Adrenal gland (tissue), 12 donors: ENCODE data around the gene CDK2AP2. TPM values are rescaled to one million over a fixed set of nuclear protein-coding genes. Genes with fewer than 3 reads are reported as not detected.

Source experiments
- DNase-seq, 7 donors: peaks; one replicate each; pipeline ENCODE4 v3.0.0-alpha.2; 2019 to 2020
- H3K27ac ChIP-seq, 5 donors: fragments of 200-600 bp; sonication (generic) in 4 of 5; 1 replicate in 3 of 5; 2 replicates in 2 of 5; pipeline versions ENCODE4 v1.5.1 to v1.8.0; 2016 to 2020; ENCODE audit warnings: mild to moderate bottlenecking in 1 of 5
- H3K27me3 ChIP-seq: fragments of 200-600 bp; 2 replicates; pipeline ENCODE4 v1.8.0; 2021
- H3K36me3 ChIP-seq, 2 donors: fragments of 200-600 bp; replicated peaks in 1 of 2; 1 replicate in 1 of 2; 2 replicates in 1 of 2; pipeline versions ENCODE4 v1.5.1 to v1.8.0; 2018 to 2022
- H3K4me1 ChIP-seq, 2 donors: fragments of 200-600 bp; replicated peaks in 1 of 2; 1 replicate in 1 of 2; 2 replicates in 1 of 2; pipeline versions ENCODE4 v1.5.1 to v1.8.0; 2018 to 2021
- H3K4me3 ChIP-seq, 4 donors: fragments of 200-600 bp; sonication (generic) in 3 of 4; one replicate each; pipeline ENCODE4 v1.5.1; 2016 to 2018
- H3K9me3 ChIP-seq, 3 donors: fragments of 200-600 bp; sonication (generic) in 1 of 3; replicated peaks in 1 of 3; 1 replicate in 2 of 3; 2 replicates in 1 of 3; pipeline versions ENCODE4 v1.5.1 to v1.8.0; 2016 to 2021
- POLR2A ChIP-seq, 2 donors: fragments of 450-650 bp; IDR thresholded peaks; one replicate each; pipeline ENCODE4 v1.6.1; 2017; ENCODE audit warnings: antibody characterized with exemption in 2 of 2, mild to moderate bottlenecking in 2 of 2, moderate library complexity in 1 of 2
- WGBS, 4 donors: extraction: QIAGEN DNeasy Blood & Tissue Kit in 2 of 4; methylation state at CpG; one replicate each; pipeline versions ENCODE4 v1.1.5 to v1.1.7; 2013 to 2017; 5-methylcytosine and 5-hydroxymethylcytosine counted together
- intact Hi-C, 2 donors: fragments of 100-400 bp; cut with DNase I; formaldehyde crosslinking; loops; one replicate each; pipeline versions ENCODE4 v1.14.1 to v1.15.0; 2022 to 2023
- polyA plus RNA-seq, 3 donors: library from polyadenylated mRNA; stranded (reverse); fragments of 200-250 nt in 2 of 3; fragments of 350-450 nt in 1 of 3; fragmentation: Illumina TruSeq in 1 of 3; extraction: RNeasy Lipid Tissue Mini Kit (QIAGEN cat#74804) in 1 of 3; gene quantifications; one replicate each; pipeline ENCODE4 v1.2.3, GENCODE V29; 2013 to 2014
- total RNA-seq, 9 donors: library from RNA; depleted of rRNA in 4 of 9; stranded (reverse); fragments of >200 nt in 4 of 9; fragments of 120-200 nt in 1 of 9; fragmentation: NEBNext Ultra II Directional in 1 of 9; extraction: Animal tissue kit (Norgen Biotek cat#: 25700) in 1 of 9; gene quantifications; one replicate each; pipeline versions ENCODE4 v1.1.0 to v1.2.4, GENCODE V29; 2013 to 2023
- TF ChIP-seq, protein P1 (sequence below), 6 experiments: fragments of 450-650 bp in 4 of 6; fragments of 200-600 bp in 2 of 6; sonication (generic) in 1 of 6; IDR thresholded peaks; 1 replicate in 5 of 6; 2 replicates in 1 of 6; pipeline versions ENCODE4 v1.5.1 to v1.8.0; 2016 to 2021; ENCODE audit warnings: antibody characterized with exemption in 6 of 6, mild to moderate bottlenecking in 2 of 6, moderate library complexity in 1 of 6
- donor health status: healthy with polysubstance abuse.
- donor health status: Bipolar disorder and iron deficiency.
- donor health status: DM: yes; HTN: yes; CAD: no.
- donor health status: DM: no; HTN: no; CAD: no.
- donor health status: DM: no; HTN: no; CAD: no.
- donor health status: DM: yes; HTN: yes; CAD: no.

Gene CDK2AP2
- total and polyA plus RNA-seq, 12 donors, result 34.0 to 218 (median 58.8) TPM

DNA sequence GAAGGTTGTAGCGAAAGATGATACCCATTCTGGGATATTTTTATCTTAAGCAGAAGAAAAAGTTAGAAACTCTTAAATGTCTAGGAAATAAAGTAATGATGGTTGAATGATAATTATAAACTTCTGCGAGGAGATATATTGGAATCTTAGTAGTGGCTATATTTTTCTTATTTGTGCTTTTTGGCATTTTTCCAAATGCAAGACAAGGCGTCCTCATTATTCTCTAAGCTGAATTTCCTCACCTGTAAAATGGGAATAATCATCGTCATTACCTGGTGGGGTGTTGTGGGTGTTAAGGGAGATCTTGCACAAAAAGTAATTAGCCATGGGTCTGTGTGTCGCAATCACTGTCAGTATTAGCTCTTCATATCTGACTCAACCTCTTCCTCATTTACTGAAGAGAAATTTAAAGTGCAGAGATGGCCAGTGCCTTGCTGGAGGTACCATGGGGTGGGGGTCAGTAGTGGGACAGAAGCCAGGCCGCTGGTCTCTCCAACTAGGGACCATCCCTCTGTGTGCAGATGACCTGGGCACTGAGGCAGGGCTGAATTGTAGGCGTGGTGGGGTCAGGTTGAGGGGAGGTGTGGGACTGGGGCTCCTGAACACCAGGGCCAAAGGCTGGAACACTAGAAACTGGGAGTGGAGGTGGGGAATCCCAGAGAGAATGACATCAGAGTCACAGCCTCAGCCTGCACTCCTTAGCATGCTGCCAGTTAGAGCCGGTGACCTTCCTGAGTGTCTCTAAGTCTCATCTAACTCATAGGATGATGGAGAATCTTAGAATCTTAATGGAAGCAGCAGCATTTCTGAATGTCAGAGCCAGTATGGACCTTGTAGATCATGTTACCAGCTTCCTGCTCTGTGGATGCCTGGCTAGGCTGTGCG lies 6.9 kb downstream of the CDK2AP2 start:
- Histone ChIP-seq H3K4me3 (no peak overlapping the region), H3K27ac (no peak overlapping the region), H3K9me3 (no peaks in the 10 kb centered on the region), H3K4me1 (peaks cover 15 to 23% of the 10 kb centered on the region in 2 donors), H3K36me3 (peaks cover 0 to 13% of the 10 kb centered on the region in 2 donors), H3K27me3 (no peaks in the 10 kb centered on the region)
- DNase-seq, result no peak
- 91 to 94% (median 92%) methylated on average over 8 to 9 of the region's 9 CpGs for WGBS, 4 donors
- intact Hi-C loops, result loop anchor here in 1 of 2 donors (5.0 kb wide), 1 partner anchor 104 kb away; no protein-coding TSS in a partner anchor
- TF ChIP-seq, protein P1, sequence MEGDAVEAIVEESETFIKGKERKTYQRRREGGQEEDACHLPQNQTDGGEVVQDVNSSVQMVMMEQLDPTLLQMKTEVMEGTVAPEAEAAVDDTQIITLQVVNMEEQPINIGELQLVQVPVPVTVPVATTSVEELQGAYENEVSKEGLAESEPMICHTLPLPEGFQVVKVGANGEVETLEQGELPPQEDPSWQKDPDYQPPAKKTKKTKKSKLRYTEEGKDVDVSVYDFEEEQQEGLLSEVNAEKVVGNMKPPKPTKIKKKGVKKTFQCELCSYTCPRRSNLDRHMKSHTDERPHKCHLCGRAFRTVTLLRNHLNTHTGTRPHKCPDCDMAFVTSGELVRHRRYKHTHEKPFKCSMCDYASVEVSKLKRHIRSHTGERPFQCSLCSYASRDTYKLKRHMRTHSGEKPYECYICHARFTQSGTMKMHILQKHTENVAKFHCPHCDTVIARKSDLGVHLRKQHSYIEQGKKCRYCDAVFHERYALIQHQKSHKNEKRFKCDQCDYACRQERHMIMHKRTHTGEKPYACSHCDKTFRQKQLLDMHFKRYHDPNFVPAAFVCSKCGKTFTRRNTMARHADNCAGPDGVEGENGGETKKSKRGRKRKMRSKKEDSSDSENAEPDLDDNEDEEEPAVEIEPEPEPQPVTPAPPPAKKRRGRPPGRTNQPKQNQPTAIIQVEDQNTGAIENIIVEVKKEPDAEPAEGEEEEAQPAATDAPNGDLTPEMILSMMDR (IDR thresholded peaks at IDR 0.05), result no peak
- TF ChIP-seq POLR2A (IDR thresholded peaks at IDR 0.05), result no peak

DNA sequence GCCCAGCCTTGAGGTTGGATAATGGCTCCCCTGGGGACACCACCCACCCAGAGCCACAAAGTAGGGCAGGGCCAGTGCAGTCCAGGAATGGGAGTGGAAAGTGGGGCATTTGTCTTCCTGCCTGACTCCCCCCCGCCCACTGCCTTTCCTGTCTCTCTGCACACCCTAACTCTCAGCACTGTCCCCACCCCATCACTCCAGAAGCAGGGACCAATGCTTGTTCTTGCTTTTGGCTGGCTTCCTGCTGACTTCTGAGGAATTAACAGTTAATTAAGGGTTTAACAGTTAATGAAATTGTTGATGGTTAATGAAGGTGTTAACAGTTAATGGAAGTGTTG lies 7.5 kb downstream of the CDK2AP2 start:
- Histone ChIP-seq H3K4me1 (peaks cover 9 to 17% of the 10 kb centered on the region in 2 donors), H3K27ac (no peak overlapping the region), H3K9me3 (no peaks in the 10 kb centered on the region), H3K27me3 (no peaks in the 10 kb centered on the region), H3K36me3 (peaks cover 0 to 17% of the 10 kb centered on the region in 2 donors), H3K4me3 (no peak overlapping the region)
- intact Hi-C loops, result loop anchor here in 1 of 2 donors (5.0 kb wide), 1 partner anchor 103 kb away; no protein-coding TSS in a partner anchor
- no peak for DNase-seq
- WGBS, 4 donors, result 86 to 92% (median 90%) methylated on average over 1 of the region's 1 CpG
- no peak for TF ChIP-seq POLR2A (IDR thresholded peaks at IDR 0.05)

DNA sequence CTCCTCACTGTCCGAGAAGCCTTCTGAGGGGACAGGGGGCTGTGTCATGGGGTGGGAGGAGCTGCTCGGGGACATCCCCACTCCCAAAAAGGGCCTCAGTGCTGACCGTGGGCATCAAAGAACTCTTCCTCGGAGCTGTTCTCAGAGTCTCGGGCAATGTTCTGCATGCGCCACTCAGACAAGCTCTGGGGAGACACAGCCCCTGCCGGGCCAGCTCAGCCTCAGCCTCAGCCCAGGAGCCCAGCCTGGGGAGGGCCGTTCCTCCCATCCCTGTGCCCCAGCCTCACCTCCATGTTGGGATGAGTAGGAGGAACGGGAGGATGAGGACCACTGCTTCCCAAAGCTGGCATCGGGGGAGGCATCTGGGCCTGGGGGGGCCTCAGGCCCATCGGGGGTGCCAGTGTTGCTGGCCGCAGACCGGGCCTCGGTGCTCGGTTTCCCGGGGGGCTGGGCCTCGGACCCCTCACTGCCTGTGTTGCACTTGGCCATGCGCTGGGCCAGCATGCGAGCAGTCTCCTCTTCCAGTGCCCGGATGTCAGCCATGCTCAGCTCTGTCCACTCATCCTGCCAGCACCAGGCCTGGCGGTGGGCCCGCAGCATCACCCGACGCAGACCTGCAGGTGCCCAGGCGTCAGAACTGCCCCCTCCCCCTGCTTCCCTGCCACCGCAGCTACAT lies 8.0 kb downstream of the CDK2AP2 start:
- Histone ChIP-seq H3K4me3 (no peak overlapping the region), H3K27ac (no peak overlapping the region), H3K4me1 (peaks cover 6 to 12% of the 10 kb centered on the region in 2 donors), H3K36me3 (peaks cover 0 to 22% of the 10 kb centered on the region in 2 donors), H3K9me3 (no peaks in the 10 kb centered on the region), H3K27me3 (no peaks in the 10 kb centered on the region)
- DNase-seq, result no peak
- TF ChIP-seq, protein P1 (IDR thresholded peaks at IDR 0.05), result no peak
- TF ChIP-seq POLR2A (IDR thresholded peaks at IDR 0.05), result no peak
- 91 to 96% (median 95%) methylated on average over 6 to 26 of the region's 26 CpGs for WGBS, 4 donors
- intact Hi-C loops, result loop anchor here in 1 of 2 donors (5.0 kb wide), 1 partner anchor 103 kb away; no protein-coding TSS in a partner anchor

DNA sequence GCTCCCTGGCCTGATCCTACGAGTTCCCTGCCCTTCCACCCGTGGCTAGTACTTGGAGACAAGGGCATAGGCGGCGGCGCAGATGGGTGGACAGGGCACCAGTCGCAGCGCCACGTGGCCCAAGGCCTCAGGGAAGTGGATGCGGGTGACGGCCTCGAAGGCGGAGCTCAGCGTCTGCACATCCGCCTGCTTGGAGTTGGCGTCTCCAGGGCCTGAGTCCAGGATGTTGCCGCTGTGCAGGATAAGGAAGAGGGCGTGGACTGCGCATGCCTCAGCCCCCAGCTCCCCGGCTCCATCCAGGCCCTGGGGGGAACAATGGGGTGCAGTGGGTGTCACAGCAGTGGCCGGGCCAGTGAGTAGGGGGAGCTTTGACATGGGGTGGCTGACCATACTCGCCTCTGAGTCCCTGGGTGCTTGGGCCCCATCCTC lies 9.4 kb downstream of the CDK2AP2 start:
- Histone ChIP-seq H3K36me3 (peaks cover 0 to 28% of the 10 kb centered on the region in 2 donors), H3K27me3 (no peaks in the 10 kb centered on the region), H3K27ac (peak overlapping the region in 1 of 5 donors; percentile 29), H3K4me3 (no peak overlapping the region), H3K9me3 (no peaks in the 10 kb centered on the region), H3K4me1 (peaks cover under 1 to 5% of the 10 kb centered on the region in 2 donors)
- DNase-seq, result peak in 2 of 7 donors; percentile 44 to 60
- intact Hi-C loops, result no loop called here
- WGBS, 4 donors, result 81 to 93% (median 88%) methylated on average over 19 to 21 of the region's 21 CpGs
- TF ChIP-seq POLR2A (IDR thresholded peaks at IDR 0.05), result no peak
- TF ChIP-seq, protein P1 (IDR thresholded peaks at IDR 0.05), result no peak
